ENCODE data around the gene TSC22D1. TPM values are rescaled to one million over a fixed set of nuclear protein-coding genes. Genes with fewer than 3 reads are reported as not detected.
A peak's percentile ranks its signal among the peaks of the same experiment; 100 is the strongest.
"Not testable (repeated sequence)": the region's sequence is repeated elsewhere in the genome, so short reads cannot be mapped to it uniquely, and the experiment has no call there.

Gene TSC22D1
- total RNA-seq, 1 experiment from 2014 or later, result 44.7 TPM

DNA sequence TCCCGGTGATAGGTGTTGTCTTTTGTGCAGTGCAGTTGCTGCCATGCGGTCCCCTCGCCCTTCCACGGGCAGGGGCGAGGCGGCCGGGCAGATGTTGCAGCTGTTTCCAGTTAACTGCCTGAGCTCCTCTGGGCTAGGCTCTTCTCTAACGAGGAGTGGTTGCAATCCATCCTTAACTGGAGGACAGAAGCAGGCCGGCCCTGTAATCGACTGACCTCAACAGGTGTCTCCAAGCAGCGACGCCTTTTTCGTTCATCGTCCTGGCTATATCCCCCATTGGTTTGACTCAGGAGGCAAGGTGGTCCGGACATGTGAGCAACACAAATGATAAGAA lies 1.9 kb upstream of the TSC22D1 start:
- H3K27me3 ChIP-seq (ENCODE audit: control insufficient read depth, insufficient read depth, low read length), result no peaks in the 10 kb centered on the region; the same call in 1 of the 2 replicates
- peaks cover 6% of the 10 kb centered on the region for H3K36me3 ChIP-seq (replicated peaks; ENCODE audit: control insufficient read depth, insufficient read depth, low read length)
- DNase-seq, result no peak
- peak overlapping the region; percentile 93 for H3K4me3 ChIP-seq (ENCODE audit: insufficient read depth, low read depth, low read length)

DNA sequence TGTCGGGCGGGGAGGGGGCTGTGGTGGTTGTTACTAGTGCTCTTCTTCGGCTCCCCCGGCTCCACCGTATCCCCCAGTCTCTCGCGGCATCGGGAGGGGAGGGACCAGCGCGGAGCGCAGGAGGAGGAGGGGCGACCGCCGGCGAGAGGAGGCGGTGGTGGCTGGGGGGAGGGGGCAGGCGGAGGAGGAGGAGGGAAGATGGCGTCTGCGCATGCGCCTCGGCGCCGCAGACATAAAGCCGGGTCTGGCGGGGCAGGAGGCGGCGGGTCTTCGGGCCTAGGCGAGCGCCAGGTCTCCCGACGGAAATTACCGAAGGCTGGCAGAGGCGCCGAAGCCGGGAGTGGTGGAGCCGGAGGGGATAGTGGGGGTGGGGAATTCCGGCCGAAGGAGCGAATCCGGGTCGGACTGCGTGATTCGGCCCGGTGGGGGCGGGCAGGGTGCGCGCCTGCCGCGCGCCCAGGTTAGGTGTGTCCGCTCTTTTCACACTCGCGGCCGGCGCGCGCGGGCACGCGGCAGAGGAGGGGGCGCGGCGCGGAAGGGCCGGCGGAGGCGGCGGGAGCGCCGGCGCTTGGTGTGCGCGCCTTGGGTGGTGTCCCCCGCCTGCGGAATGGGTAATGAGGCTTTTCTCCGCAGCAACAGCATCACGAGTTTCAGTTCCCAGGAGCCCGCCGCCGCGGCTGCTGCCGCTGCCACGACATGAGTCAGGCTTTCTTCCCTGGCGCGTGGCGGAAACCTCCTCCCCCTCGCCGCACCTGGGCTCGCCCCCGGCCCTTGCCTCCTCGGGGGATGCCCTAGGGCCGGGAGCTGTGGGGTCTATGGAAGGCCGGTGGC lies 1.3 kb upstream of the TSC22D1 start:
- DNase-seq, result peak; percentile 96
- H3K4me3 ChIP-seq (ENCODE audit: insufficient read depth, low read depth, low read length), result peak overlapping the region; percentile 93
- H3K36me3 ChIP-seq (replicated peaks; ENCODE audit: control insufficient read depth, insufficient read depth, low read length), result peaks cover 6% of the 10 kb centered on the region
- H3K27me3 ChIP-seq (ENCODE audit: control insufficient read depth, insufficient read depth, low read length), result no peaks in the 10 kb centered on the region; the same call in 1 of the 2 replicates

DNA sequence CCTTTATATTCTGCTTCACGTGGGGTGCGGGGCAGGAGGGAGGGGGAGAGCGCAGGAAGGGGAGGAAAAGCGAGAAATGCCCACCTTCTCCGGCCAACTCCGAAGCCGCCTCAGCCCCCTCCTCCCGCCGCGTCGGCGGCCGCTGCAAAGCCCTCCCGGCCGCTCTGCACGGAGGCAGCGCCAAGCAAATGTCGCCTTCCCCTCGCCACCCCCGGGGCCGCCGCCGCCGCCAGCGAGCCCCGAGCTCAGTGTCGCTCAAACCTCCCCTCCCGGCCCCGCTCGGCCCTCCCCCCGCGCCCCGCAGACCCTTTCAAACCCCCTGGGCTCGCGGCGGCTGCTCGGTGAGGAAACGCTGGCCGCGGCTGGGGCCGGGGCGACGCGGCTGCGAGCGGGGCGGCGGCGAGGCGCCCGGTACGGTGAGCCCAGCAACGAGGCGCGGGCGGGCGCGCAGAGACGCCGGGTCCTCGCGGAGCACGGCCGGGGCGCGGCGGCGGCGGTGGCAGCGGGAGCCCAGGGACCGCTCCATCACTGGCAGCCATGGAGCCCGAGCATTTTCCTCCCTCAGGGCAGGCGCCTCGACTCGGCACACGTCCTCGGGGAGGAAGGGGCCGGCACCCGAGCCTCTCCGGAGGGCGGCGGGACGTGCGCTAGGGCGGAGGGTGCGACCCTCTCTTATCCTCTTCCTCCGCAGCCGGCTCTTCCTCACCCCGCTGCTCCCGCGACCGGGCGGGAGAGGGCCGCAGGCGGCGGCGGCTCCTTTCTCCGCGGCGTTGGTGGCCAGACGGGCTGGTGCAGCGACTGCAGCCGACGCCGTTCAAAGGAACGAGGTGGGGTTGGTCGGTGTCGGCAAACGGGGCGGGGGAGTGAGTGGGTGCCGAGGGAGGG lies 463 bp upstream of the TSC22D1 start:
- Histone ChIP-seq H3K4me3 (ENCODE audit: insufficient read depth, low read depth, low read length) (peak overlapping the region; percentile 93), H3K36me3 (replicated peaks; ENCODE audit: control insufficient read depth, insufficient read depth, low read length) (peaks cover 6% of the 10 kb centered on the region), H3K27me3 (ENCODE audit: control insufficient read depth, insufficient read depth, low read length) (no peaks in the 10 kb centered on the region; the same call in 1 of the 2 replicates)
- peak; percentile 71 for DNase-seq

DNA sequence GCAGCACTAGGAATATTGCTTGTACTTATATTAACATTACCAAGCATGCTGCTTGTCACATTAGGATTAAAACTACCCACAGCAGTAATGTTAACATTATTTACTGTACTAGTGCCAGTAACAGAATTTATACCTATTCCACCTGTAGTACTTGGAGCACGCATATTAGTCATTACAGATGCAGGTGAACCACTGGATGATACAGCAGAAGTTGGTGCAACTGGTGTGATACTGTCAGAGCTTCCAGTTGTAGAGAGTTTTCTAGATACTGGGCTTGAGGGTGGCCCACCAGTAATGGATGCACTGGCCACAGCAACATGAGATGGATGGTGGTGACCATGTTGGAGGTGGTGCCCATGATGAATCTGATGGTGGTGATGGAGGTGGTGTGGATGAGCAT lies 1.1 kb downstream of the TSC22D1 start:
- DNase-seq, result no peak
- Histone ChIP-seq H3K4me3 (ENCODE audit: insufficient read depth, low read depth, low read length) (peak overlapping the region; percentile 93), H3K36me3 (replicated peaks; ENCODE audit: control insufficient read depth, insufficient read depth, low read length) (peaks cover 6% of the 10 kb centered on the region), H3K27me3 (ENCODE audit: control insufficient read depth, insufficient read depth, low read length) (no peaks in the 10 kb centered on the region)

DNA sequence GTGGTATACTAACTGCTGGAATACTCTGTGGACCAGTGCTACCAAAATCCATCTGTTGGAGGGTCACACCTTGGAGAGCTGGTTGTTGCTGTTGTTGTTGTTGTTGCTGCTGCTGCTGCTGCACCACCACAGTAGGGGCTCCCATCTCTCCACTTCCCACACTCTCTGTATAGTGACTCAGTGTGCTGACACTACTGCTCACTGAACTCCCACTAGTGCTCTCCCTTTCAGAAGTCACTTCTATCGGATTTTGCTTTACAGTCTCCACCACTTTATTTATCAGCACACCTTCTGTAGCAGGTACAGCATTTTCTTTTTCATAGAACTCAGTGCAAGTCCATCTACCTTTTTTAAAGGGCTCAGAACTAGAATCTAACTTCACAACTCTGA lies 1.7 kb downstream of the TSC22D1 start:
- no peak for DNase-seq
- H3K4me3 ChIP-seq (ENCODE audit: insufficient read depth, low read depth, low read length), result no peak overlapping the region
- H3K27me3 ChIP-seq (ENCODE audit: control insufficient read depth, insufficient read depth, low read length), result no peaks in the 10 kb centered on the region
- H3K36me3 ChIP-seq (replicated peaks; ENCODE audit: control insufficient read depth, insufficient read depth, low read length), result peaks cover 6% of the 10 kb centered on the region

GRCh38 chr13:44573790-44574465 lies 2.2 kb downstream of the TSC22D1 start:
- no peak overlapping the region for H3K4me3 ChIP-seq (ENCODE audit: insufficient read depth, low read depth, low read length)
- peak; percentile 45 for DNase-seq

DNA sequence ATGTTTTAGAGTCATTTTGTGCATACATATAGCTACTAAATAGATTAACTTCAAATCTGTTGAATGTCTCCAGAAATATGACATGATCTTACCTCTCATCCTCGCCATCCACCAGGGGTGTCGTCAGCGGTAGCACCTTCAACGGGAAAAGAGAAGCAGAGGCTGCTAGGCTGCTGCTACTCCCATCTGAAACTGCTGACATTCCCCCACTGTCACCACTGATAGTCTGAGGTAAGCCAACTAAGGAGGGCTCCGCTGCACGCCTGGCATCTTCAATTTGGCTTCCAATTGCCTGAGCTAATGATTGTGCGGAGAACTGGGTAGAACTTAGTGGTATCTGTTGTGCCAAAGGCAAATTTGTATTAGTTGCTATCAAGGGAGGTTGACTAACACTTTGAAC lies 3.1 kb downstream of the TSC22D1 start:
- Histone ChIP-seq H3K4me3 (ENCODE audit: insufficient read depth, low read depth, low read length) (no peak overlapping the region; the same call in 1 of the 2 replicates), H3K36me3 (replicated peaks; ENCODE audit: control insufficient read depth, insufficient read depth, low read length) (peaks cover 6% of the 10 kb centered on the region), H3K27me3 (ENCODE audit: control insufficient read depth, insufficient read depth, low read length) (no peaks in the 10 kb centered on the region)
- DNase-seq, result peak; percentile 54

More at GRCh38 chr13:44573790-44574465, 2.2 kb downstream of the TSC22D1 start:
- no peaks in the 10 kb centered on the region for H3K27me3 ChIP-seq (ENCODE audit: control insufficient read depth, insufficient read depth, low read length)
- H3K36me3 ChIP-seq (replicated peaks; ENCODE audit: control insufficient read depth, insufficient read depth, low read length), result peaks cover 6% of the 10 kb centered on the region

- H3K4me3 ChIP-seq (ENCODE audit: insufficient read depth, low read depth, low read length), result no peak overlapping the region
- H3K27me3 ChIP-seq (ENCODE audit: control insufficient read depth, insufficient read depth, low read length), result no peaks in the 10 kb centered on the region
- DNase-seq, result no peak
- no peaks in the 10 kb centered on the region for H3K36me3 ChIP-seq (replicated peaks; ENCODE audit: control insufficient read depth, insufficient read depth, low read length)
These were observed 9.5 kb downstream of the TSC22D1 start for GRCh38 chr13:44566601-44567000.

DNA sequence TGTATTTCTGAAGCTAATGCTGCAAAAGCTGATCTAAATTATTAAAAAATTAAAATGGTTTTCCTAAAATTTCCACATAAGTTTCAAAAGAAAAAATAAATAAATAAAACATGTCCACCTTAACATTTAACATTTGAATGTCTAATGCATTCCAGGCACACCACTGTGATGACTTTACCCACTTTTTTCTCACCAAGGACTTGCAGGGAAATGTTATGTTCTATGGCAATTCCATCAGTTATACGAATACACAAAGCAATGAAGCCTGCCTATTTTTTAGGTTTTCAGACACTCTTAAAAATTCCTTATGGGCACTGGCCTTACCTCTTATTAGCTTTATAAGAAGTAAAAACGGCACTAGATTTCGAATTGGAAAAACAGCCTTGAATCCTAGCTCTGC lies 10.2 kb downstream of the TSC22D1 start:
- DNase-seq, result no peak
- H3K27me3 ChIP-seq (ENCODE audit: control insufficient read depth, insufficient read depth, low read length), result no peaks in the 10 kb centered on the region
- no peak overlapping the region for H3K4me3 ChIP-seq (ENCODE audit: insufficient read depth, low read depth, low read length)
- no peaks in the 10 kb centered on the region for H3K36me3 ChIP-seq (replicated peaks; ENCODE audit: control insufficient read depth, insufficient read depth, low read length)

- no peak for DNase-seq
- Histone ChIP-seq H3K36me3 (replicated peaks; ENCODE audit: control insufficient read depth, insufficient read depth, low read length) (no peaks in the 10 kb centered on the region), H3K4me3 (ENCODE audit: insufficient read depth, low read depth, low read length) (no peak overlapping the region)
These were observed 11.2 kb downstream of the TSC22D1 start for GRCh38 chr13:44564936-44565335.

DNA sequence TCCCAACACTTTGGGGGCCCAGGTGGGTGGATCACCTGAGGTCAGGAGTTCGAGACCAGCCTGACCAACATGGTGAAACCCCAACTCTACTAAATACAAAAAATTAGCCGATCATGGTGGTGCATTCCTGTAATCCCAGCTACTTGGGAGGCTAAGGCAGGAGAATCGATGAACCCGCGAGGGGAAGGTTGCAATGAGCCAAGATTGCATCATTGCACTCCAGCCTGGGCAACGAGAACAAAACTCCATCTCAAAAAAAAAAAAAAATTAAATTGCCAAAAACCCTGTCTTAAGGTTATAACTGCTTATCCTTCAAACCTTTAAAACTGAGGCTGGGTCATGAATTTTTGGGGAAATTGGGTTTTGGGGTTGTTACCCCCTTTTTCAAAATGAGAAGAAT lies 13.3 kb downstream of the TSC22D1 start:
- H3K4me3 ChIP-seq (ENCODE audit: insufficient read depth, low read depth, low read length); DNase-seq; H3K27me3 ChIP-seq (ENCODE audit: control insufficient read depth, insufficient read depth, low read length); H3K36me3 ChIP-seq (replicated peaks; ENCODE audit: control insufficient read depth, insufficient read depth, low read length): not testable (repeated sequence)

More at GRCh38 chr13:44564936-44565335, 11.2 kb downstream of the TSC22D1 start:
- H3K27me3 ChIP-seq (ENCODE audit: control insufficient read depth, insufficient read depth, low read length), result no peaks in the 10 kb centered on the region

DNA sequence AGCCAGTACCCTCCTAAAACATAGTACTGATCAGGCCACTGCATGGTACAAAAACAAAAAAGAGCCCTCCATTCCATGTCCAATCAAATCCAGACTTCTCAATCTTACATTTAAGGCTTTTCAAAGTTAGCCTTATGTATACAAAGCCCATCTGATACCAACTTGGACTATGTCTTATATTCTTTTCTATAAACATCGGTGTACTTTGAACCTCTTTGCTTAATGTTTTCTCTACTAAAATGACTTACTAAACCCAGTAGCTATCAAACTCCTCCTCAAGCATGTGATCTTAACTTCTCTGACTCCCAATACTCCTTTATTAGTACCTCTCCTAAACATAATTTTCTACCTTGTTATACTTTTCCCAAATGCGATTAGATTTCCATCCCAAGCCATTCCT lies 14.8 kb downstream of the TSC22D1 start:
- Histone ChIP-seq H3K36me3 (replicated peaks; ENCODE audit: control insufficient read depth, insufficient read depth, low read length) (no peaks in the 10 kb centered on the region), H3K4me3 (ENCODE audit: insufficient read depth, low read depth, low read length) (no peak overlapping the region), H3K27me3 (ENCODE audit: control insufficient read depth, insufficient read depth, low read length) (no peaks in the 10 kb centered on the region)
- DNase-seq, result no peak

DNA sequence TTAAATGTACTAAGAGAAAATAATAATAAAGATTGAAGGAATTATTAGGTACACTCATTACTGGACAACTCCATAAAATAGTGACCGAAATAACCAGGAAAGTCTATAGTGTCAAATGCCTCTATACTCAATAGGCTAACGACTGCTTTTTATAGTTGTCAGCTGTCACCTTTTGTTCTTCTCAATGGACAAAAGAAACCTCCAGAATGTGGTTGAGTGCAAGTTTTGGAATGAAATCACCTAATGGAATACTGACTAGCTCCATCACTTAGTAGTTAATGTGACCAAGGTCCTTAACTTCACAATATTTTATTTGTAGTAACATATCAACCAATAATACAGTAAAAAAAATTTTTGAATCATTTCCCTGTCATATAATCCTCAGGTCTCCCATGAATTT lies 18.1 kb downstream of the TSC22D1 start:
- no peak for DNase-seq
- H3K36me3 ChIP-seq (replicated peaks; ENCODE audit: control insufficient read depth, insufficient read depth, low read length), result no peaks in the 10 kb centered on the region
- H3K27me3 ChIP-seq (ENCODE audit: control insufficient read depth, insufficient read depth, low read length), result no peaks in the 10 kb centered on the region
- H3K4me3 ChIP-seq (ENCODE audit: insufficient read depth, low read depth, low read length), result no peak overlapping the region

- Histone ChIP-seq H3K36me3 (replicated peaks; ENCODE audit: control insufficient read depth, insufficient read depth, low read length) (no peaks in the 10 kb centered on the region), H3K4me3 (ENCODE audit: insufficient read depth, low read depth, low read length) (no peak overlapping the region), H3K27me3 (ENCODE audit: control insufficient read depth, insufficient read depth, low read length) (no peaks in the 10 kb centered on the region)
- no peak for DNase-seq
These were observed 20.9 kb downstream of the TSC22D1 start for GRCh38 chr13:44555207-44555606.

All from H7 (cell line).